SK-N-SH (cell line): ENCODE results near the gene ARPC5. TPM values are rescaled to one million over a fixed set of nuclear protein-coding genes. Genes with fewer than 3 reads are reported as not detected.

ENCODE experiments used
- CTCF ChIA-PET: fragments of 300-600, 350-600 bp; formaldehyde crosslinking; extraction: SDS; loops from one replicate; lab custom pipeline; 2021; lab: Yijun Ruan, JAX
- POLR2A ChIA-PET: fragments of 350-600 bp; sonication (Branson Sonifier 250); formaldehyde crosslinking; extraction: SDS; loops from one replicate; lab custom pipeline; 2020; ENCODE audit warnings: antibody characterized with exemption, inconsistent platforms; lab: Yijun Ruan, JAX
- DNase-seq: peaks from one replicate; pipeline ENCODE4 v3.0.0; 2012
- H2AFZ ChIP-seq: fragments of 200-600 bp; sonication (generic); 2 replicates; pipeline ENCODE4 v1.8.1; 2016; ENCODE audit warnings: antibody characterized with exemption, mild to moderate bottlenecking, low read depth
- H3F3A ChIP-seq: fragments of 200-600 bp; sonication (generic); replicated peaks from 2 replicates; pipeline ENCODE3; 2016; ENCODE audit warnings: antibody characterized with exemption, mild to moderate bottlenecking; ENCODE audit not compliant: insufficient read depth
- H3K27ac ChIP-seq, 2 experiments: fragments of 200-500 bp in 1 of 2; fragments of 200-600 bp in 1 of 2; sonication (Bioruptor generic) in 1 of 2; sonication (generic), shearing (Covaris generic) in 1 of 2; 2 replicates each; pipeline versions ENCODE4 v1.5.1 to v1.6.1; 2014 to 2016; ENCODE audit warnings: low read depth in 2 of 2, inconsistent platforms in 1 of 2, low read length in 1 of 2, mild to moderate bottlenecking in 1 of 2, mixed read lengths in 1 of 2
- H3K27me3 ChIP-seq: fragments of 200-600 bp; sonication (generic), shearing (Covaris generic); 2 replicates; pipeline ENCODE4 v1.6.1; 2016; ENCODE audit warnings: mixed run types; ENCODE audit not compliant: insufficient read depth
- H3K36me3 ChIP-seq, 2 experiments: fragments of 200-500 bp in 1 of 2; fragments of 200-600 bp in 1 of 2; sonication (Bioruptor generic) in 1 of 2; sonication (generic) in 1 of 2; replicated peaks in 1 of 2; 2 replicates each; pipeline versions ENCODE3 to v1.5.1; 2014 to 2016; ENCODE audit warnings: low read length in 1 of 2, mild to moderate bottlenecking in 1 of 2; ENCODE audit not compliant: insufficient read depth in 2 of 2, control insufficient read depth in 1 of 2
- H3K4me1 ChIP-seq, 2 experiments: fragments of 200-500 bp in 1 of 2; fragments of 200-600 bp in 1 of 2; sonication (Bioruptor generic) in 1 of 2; sonication (generic), shearing (Covaris generic) in 1 of 2; 2 replicates each; pipeline versions ENCODE4 v1.5.1 to v1.6.1; 2014 to 2016; ENCODE audit warnings: low read depth in 1 of 2, low read length in 1 of 2, mixed run types in 1 of 2; ENCODE audit not compliant: insufficient read depth in 2 of 2, control insufficient read depth in 1 of 2
- H3K4me2 ChIP-seq: fragments of 200-600 bp; sonication (generic), shearing (Covaris generic); 2 replicates; pipeline ENCODE4 v1.6.1; 2017; ENCODE audit warnings: mixed run types
- H3K4me3 ChIP-seq, 2 experiments: fragments of 200-500 bp in 1 of 2; fragments of 200-600 bp in 1 of 2; sonication (Bioruptor generic) in 1 of 2; sonication (generic), shearing (Covaris generic) in 1 of 2; 2 replicates each; pipeline versions ENCODE4 v1.5.1 to v1.8.1; 2014 to 2016; ENCODE audit warnings: low read depth in 2 of 2, inconsistent platforms in 1 of 2, low read length in 1 of 2, mild to moderate bottlenecking in 1 of 2, mixed read lengths in 1 of 2, moderate library complexity in 1 of 2
- H3K79me2 ChIP-seq: fragments of 200-600 bp; sonication (generic); 2 replicates; pipeline ENCODE4 v1.8.1; 2017; ENCODE audit warnings: mild to moderate bottlenecking; ENCODE audit not compliant: insufficient read depth
- H3K9ac ChIP-seq: fragments of 200-600 bp; sonication (generic); 2 replicates; pipeline ENCODE4 v1.6.1; 2017; ENCODE audit warnings: mixed run types
- H3K9me2 ChIP-seq: fragments of 200-600 bp; sonication (generic); 2 replicates; pipeline ENCODE4 v1.6.1; 2017; ENCODE audit warnings: mixed run types
- H3K9me3 ChIP-seq: fragments of 200-600 bp; sonication (generic); 2 replicates; pipeline ENCODE4 v1.6.1; 2017; ENCODE audit warnings: mixed run types, mild to moderate bottlenecking, moderate library complexity
- H4K20me1 ChIP-seq: fragments of 200-600 bp; sonication (generic); 2 replicates; pipeline ENCODE4 v1.6.1; 2017; ENCODE audit warnings: mild to moderate bottlenecking, mixed run types; ENCODE audit not compliant: insufficient read depth
- CHD2 ChIP-seq: fragments of 150-350 bp; IDR thresholded peaks from 2 replicates; pipeline ENCODE4 v1.6.1; 2018; ENCODE audit warnings: low read length; ENCODE audit not compliant: partially characterized antibody
- CTCF ChIP-seq: fragments of 200-600 bp; sonication (generic); IDR thresholded peaks from 2 replicates; pipeline ENCODE4 v1.6.1; 2017; ENCODE audit warnings: antibody characterized with exemption, mild to moderate bottlenecking, moderate library complexity
- FOXM1 ChIP-seq: IDR thresholded peaks from 2 replicates; pipeline ENCODE4 v1.4.0; 2012; ENCODE audit warnings: low read depth, mild to moderate bottlenecking
- GABPA ChIP-seq: IDR thresholded peaks from 2 replicates; pipeline ENCODE4 v1.4.0; 2012; ENCODE audit warnings: low read depth, mild to moderate bottlenecking
- GATA2 ChIP-seq: sonication (generic); formaldehyde crosslinking; IDR thresholded peaks from 2 replicates; pipeline ENCODE4 v1.5.0; 2020; ENCODE audit warnings: mild to moderate bottlenecking, missing genetic modification reagents
- MXI1 ChIP-seq: IDR thresholded peaks from 2 replicates; pipeline ENCODE4 v1.6.1; 2012; ENCODE audit warnings: mild to moderate bottlenecking, low read depth, low read length, improper control_type of control experiment
- NFIC ChIP-seq: IDR thresholded peaks from 2 replicates; pipeline ENCODE4 v1.4.0; 2012; ENCODE audit warnings: borderline replicate concordance
- PBX3 ChIP-seq: IDR thresholded peaks from 2 replicates; pipeline ENCODE4; 2012
- RXRA ChIP-seq: IDR thresholded peaks from 2 replicates; pipeline ENCODE4 v1.4.0; 2012; ENCODE audit warnings: low read depth, mild to moderate bottlenecking, borderline replicate concordance
- TAF1 ChIP-seq: IDR thresholded peaks from 2 replicates; pipeline ENCODE4 v1.6.1; 2012; ENCODE audit warnings: low read depth, mild to moderate bottlenecking, low read length, moderate library complexity, borderline replicate concordance
- TCF12 ChIP-seq: IDR thresholded peaks from 2 replicates; pipeline ENCODE4 v1.4.0; 2012
- TEAD4 ChIP-seq: IDR thresholded peaks from 2 replicates; pipeline ENCODE4 v1.4.0; 2012; ENCODE audit warnings: mild to moderate bottlenecking, borderline replicate concordance; ENCODE audit not compliant: insufficient read depth
- USF1 ChIP-seq: IDR thresholded peaks from 2 replicates; pipeline ENCODE4 v1.4.0; 2012; ENCODE audit warnings: low read depth, borderline replicate concordance
- YY1 ChIP-seq: IDR thresholded peaks from 2 replicates; pipeline ENCODE4 v1.4.0; 2012; ENCODE audit warnings: low read depth, mild to moderate bottlenecking
- ZBTB33 ChIP-seq: IDR thresholded peaks from 2 replicates; pipeline ENCODE4 v1.4.0; 2012; ENCODE audit warnings: low read depth, borderline replicate concordance
- WGBS: methylation state at CpG from one replicate; pipeline ENCODE4 v1.1.6; 2017; ENCODE audit warnings: low lambda C conversion rate; 5-methylcytosine and 5-hydroxymethylcytosine counted together
- polyA plus RNA-seq, 3 experiments: library from polyadenylated mRNA; depleted of rRNA; stranded (reverse); fragments of >200 nt; gene quantifications; 2 replicates each; pipeline ENCODE4 v1.2.3, GENCODE V29; 2012

ARPC5 gene
- polyA plus RNA-seq, 1 of the 3 experiments (the other 2 are of a cell fraction) = 66.8 TPM

GRCh38 chr1:183609313-183609712 is 26.3 kb downstream of the ARPC5 start (continued):
- TF ChIP-seq MXI1 = peak; percentile 21; the same call in 1 of the 2 replicates
- TF ChIP-seq USF1 = peak; percentile 46; the same call in 1 of the 2 replicates
- TF ChIP-seq FOXM1 = 0 out of 2 replicates have a peak, but pooled peaks have one; percentile 38
- peak; percentile 80 for TF ChIP-seq CTCF
- peak; percentile 91 for TF ChIP-seq TCF12
- TF ChIP-seq GABPA = no peak
- TF ChIP-seq TAF1 = no peak; the same call in 1 of the 2 replicates
- TF ChIP-seq RXRA = peak; percentile 49; the same call in 1 of the 2 replicates

GRCh38 chr1:183607322-183607980 is 28.1 kb downstream of the ARPC5 start:
- WGBS = 100% methylated on average over 2 of the region's 2 CpGs
- no peaks in the 10 kb centered on the region for H3K27me3 ChIP-seq
- POLR2A ChIA-PET = no interaction called here
- peak overlapping the region in 1 of 2 experiments; percentile 98; a peak in 2 of 4 replicates for H3K27ac ChIP-seq
- no peaks in the 10 kb centered on the region for H4K20me1 ChIP-seq
- peak overlapping the region; percentile 78; the same call in 1 of the 2 replicates for H3K9ac ChIP-seq
- H3K4me3 ChIP-seq = no peak overlapping the region
- no peaks in the 10 kb centered on the region for H3K9me2 ChIP-seq
- no peaks in the 10 kb centered on the region for H3K36me3 ChIP-seq
- H3K4me2 ChIP-seq = peak overlapping the region; percentile 9; the same call in 1 of the 2 replicates
- CTCF ChIA-PET = interaction anchor here (0.6 to 2.2 kb wide), 3 partner anchors 48 to 326 kb away, joined by 3 to 6 read pairs (median 4); no protein-coding TSS in a partner anchor
- H3K4me1 ChIP-seq = peaks cover 20 to 29% of the 10 kb centered on the region in 2 experiments
- no peaks in the 10 kb centered on the region for H3K79me2 ChIP-seq
- no peak for DNase-seq
- H3F3A ChIP-seq = peaks cover 36% of the 10 kb centered on the region
- no peaks in the 10 kb centered on the region for H3K9me3 ChIP-seq
- no peak for TF ChIP-seq ZBTB33
- no peak for TF ChIP-seq CHD2
- no peak for TF ChIP-seq GATA2
- TF ChIP-seq YY1 = no peak
- TF ChIP-seq TEAD4 = no peak
- no peak for TF ChIP-seq NFIC
- no peak for TF ChIP-seq PBX3
- H2AFZ ChIP-seq = 0 out of 2 replicates have a peak overlapping the region, but pooled peaks have one; percentile 15
